SIG-M5 treated with dmso at 0.1 percent for 504 hours (cell line): Measurements from ENCODE around the gene DEK.
A peak's percentile ranks its signal among the peaks of the same experiment; 100 is the strongest.
"Not testable (repeated sequence)": the region's sequence is repeated elsewhere in the genome, so short reads cannot be mapped to it uniquely, and the experiment has no call there.

Experiments used
- DNase-seq: peaks from one replicate; lab custom pipeline; 2025; ENCODE audit not compliant: unreplicated experiment; lab: John Stamatoyannopoulos, UW

DEK gene

GRCh38 chr6:18206591-18206990, 57.7 kb downstream of the DEK start:
- no peak for DNase-seq

- no peak for DNase-seq
These were observed 59.6 kb downstream of the DEK start for GRCh38 chr6:18204691-18205090.

GRCh38 chr6:18203786-18204185, 60.5 kb downstream of the DEK start:
- no peak for DNase-seq

- no peak for DNase-seq
These were observed 72.3 kb downstream of the DEK start for GRCh38 chr6:18192026-18192425.

GRCh38 chr6:18189196-18189595, 75.1 kb downstream of the DEK start:
- no peak for DNase-seq

- DNase-seq: no peak
These were observed 76.6 kb downstream of the DEK start for GRCh38 chr6:18187701-18188100.

GRCh38 chr6:18186540-18187250, 77.6 kb downstream of the DEK start:
- DNase-seq: peak; percentile 12

GRCh38 chr6:18186033-18186432, 78.3 kb downstream of the DEK start:
- no peak for DNase-seq

GRCh38 chr6:18185624-18186023, 78.7 kb downstream of the DEK start:
- DNase-seq: no peak

GRCh38 chr6:18183766-18184165, 80.6 kb downstream of the DEK start:
- DNase-seq: no peak

GRCh38 chr6:18182568-18182967, 81.8 kb downstream of the DEK start:
- DNase-seq: no peak

GRCh38 chr6:18179770-18180356, 84.5 kb downstream of the DEK start:
- peak; percentile 24 for DNase-seq

GRCh38 chr6:18178960-18179615, 85.2 kb downstream of the DEK start:
- DNase-seq: no peak

GRCh38 chr6:18177286-18177965, 86.9 kb downstream of the DEK start:
- DNase-seq: no peak

- not testable (repeated sequence) for DNase-seq
These were observed 88.1 kb downstream of the DEK start for GRCh38 chr6:18176198-18176597.
